Measurements from ENCODE around the gene HIBCH.
A peak's percentile ranks its signal among the peaks of the same experiment; 100 is the strongest.
"Not testable (repeated sequence)": the region's sequence is repeated elsewhere in the genome, so short reads cannot be mapped to it uniquely, and the experiment has no call there.

The HIBCH gene

GRCh38 chr2:190303647-190304046 is 16.0 kb downstream of the HIBCH start:
- DNase-seq: no peak

DNA sequence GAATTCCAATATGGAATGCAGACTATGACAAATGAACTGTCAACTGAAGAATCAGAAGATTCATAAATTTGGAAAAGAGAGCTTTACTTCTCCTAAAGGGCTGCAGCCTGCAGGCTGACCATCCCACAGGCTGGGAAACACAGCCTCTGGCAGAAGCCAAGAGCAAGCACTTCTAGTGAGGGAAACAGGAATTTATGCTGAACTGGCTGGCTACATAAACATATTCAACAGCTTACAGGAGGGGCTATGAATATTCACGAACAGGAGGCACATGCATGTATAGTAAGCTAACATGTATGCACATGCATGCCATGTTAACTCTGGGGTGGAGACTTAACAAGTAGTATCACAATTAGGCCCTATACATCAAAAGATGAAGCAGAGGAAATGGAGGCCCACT is 17.6 kb downstream of the HIBCH start:
- DNase-seq: no peak

- no peak for DNase-seq
Measured at GRCh38 chr2:190301032-190301431, 18.6 kb downstream of the HIBCH start.

- not testable (repeated sequence) for DNase-seq
Measured at GRCh38 chr2:190297880-190298279, 21.7 kb downstream of the HIBCH start.

DNA sequence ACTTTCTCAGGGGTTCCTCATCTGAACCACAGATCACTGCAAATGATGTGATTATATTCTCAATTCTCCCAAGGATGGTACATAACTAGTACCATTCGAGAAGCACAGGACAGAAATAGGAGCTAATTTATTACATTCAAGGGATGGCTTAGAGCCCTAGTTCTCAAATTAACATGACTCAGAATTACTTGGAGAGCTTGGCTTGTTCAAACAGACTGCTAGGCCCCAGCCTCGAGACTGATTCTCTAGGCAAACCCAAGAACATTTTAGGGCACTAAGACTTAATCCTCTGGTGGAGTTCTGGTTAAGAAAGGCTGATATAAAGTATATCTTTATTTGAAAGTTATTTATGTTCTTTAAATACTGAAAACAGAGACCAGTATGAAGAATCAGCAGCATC is 35.8 kb downstream of the HIBCH start:
- no peak for DNase-seq

GRCh38 chr2:190280565-190281350 is 38.9 kb downstream of the HIBCH start:
- no peak for DNase-seq

DNA sequence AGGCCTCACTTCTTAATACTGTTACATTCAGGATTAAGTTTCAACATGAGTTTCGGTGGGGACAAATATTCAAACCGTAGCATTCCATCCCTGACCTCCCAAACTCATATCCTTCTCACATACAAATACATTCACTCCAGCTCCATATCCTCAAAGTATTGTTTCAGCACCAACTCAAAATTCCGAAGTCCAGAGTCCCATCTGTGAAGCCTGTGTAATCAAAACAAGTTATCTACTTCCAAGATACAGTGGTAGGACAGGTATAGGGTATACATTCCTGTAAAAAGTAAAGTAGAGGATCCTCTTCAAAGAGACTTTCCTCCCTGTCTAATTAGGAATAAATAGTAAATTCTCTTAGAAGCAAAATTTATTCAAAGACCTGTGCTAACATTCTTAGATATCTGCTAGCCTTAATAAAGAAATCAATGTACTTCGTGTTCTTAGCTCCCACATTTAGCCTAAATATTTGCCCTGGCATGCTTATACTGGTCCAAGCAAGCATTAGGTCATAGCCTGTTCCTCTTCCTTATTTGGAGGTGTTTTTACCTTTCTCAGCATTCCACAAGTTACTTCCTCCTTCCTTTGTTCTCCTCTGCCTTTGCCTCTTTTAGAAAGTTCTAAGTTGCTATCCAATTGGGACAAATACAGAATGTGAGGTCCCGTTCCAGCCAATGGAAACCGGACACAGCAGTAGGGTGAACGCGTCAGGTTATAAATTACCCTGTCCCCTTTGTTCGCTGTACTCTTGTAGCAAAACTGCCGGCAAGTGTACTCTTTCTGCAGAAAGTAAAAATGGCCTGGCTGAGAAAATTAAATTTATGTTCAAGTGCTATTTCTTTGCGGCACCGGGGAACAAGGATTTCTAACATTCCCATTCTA is 40.1 kb downstream of the HIBCH start:
- DNase-seq: not testable (repeated sequence)

- DNase-seq: peak; percentile 48
Measured at GRCh38 chr2:190277234-190278112, 42.2 kb downstream of the HIBCH start.

DNA sequence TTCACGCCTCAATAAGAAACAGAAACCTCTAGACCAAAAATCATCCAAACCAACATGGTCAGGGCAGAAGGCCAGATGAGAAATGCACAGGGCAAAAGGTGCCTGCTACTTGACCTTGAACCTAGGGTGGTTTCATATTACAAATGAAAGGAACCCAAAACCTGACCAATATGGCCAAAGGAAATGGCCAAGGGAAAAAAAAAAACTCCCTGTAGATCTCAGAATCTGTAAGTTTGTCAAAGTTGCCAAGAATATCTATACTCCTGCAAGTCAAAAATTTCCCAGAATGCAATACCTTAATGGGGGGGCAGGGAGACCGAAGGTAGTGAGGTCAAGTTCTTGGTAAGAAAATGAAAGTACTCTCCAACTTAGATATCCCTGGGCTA is 47.2 kb downstream of the HIBCH start:
- no peak for DNase-seq

DNA sequence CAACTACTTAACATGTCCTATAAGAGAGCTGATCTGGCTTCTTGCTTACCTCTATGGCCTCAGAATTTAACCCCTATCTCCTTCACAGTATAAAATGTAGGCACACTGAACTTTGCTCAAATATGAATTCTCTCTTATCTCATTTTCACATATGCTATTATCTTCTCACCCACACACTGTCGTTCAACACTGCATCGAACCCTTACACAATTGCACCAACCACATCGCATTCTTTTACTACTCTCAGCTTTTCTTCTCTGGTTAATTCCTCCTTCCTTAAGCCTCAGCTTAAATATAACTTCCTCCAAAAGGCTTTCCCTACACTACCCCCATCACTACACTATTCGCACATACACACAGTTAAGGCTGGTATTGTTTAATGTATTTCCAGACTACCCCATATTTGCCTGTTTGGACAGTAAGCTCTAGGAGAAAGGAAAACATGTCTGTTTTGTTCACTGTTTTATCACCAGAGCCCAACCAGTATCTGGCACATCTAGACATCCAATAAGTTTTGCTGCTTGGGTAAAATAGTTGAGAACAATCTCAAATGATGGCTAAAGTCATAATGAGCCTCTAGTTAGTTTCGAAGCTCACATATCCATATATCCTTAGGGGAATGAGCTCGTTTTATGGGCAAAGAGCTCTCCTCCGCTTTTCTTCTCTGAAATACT is 47.7 kb downstream of the HIBCH start:
- DNase-seq: no peak

GRCh38 chr2:190270298-190270697 is 49.3 kb downstream of the HIBCH start:
- DNase-seq: no peak

DNA sequence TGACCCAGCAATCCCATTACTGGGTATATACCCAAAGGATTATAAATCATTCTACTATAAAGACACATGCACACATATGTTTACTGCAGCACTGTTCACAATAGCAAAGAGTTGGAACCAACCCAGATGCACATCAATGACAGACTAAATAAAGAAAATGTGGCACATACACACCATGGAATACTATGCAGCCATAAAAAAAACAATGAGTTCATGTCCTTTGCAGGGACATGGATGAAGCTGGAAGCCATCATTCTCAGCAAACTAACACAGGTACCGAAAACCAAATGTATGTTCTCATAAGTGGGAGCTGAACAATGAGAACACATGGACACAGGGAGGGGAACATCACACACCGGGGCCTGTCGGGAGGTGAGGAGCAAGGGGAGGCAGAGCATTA is 49.9 kb downstream of the HIBCH start:
- DNase-seq: not testable (repeated sequence)

GRCh38 chr2:190267302-190267701 is 52.3 kb downstream of the HIBCH start:
- DNase-seq: no peak

DNA sequence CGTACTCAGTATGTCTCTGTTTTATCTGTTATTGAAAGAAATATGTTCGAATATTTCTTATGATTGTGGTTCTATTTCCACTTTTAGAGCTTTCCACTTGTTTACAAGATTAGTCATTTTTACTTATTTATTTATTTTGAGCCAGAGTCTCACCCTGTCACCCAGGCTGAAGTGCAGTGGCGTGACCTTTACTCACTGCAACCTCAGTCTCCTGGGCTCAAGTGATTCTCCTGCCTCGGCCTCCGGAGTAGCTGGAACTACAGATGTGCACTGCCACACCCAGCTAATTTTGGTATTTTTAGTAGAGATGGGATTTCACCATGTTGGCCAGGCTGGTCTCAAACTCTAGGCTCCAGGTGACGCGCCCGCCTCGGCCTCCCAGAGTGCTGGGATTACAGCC is 53.3 kb downstream of the HIBCH start:
- DNase-seq: no peak

- no peak for DNase-seq
Measured at GRCh38 chr2:190261851-190262250, 57.8 kb downstream of the HIBCH start.

GRCh38 chr2:190256087-190256486 is 63.5 kb downstream of the HIBCH start:
- DNase-seq: no peak

GRCh38 chr2:190255676-190256075 is 64.0 kb downstream of the HIBCH start:
- DNase-seq: no peak

DNA sequence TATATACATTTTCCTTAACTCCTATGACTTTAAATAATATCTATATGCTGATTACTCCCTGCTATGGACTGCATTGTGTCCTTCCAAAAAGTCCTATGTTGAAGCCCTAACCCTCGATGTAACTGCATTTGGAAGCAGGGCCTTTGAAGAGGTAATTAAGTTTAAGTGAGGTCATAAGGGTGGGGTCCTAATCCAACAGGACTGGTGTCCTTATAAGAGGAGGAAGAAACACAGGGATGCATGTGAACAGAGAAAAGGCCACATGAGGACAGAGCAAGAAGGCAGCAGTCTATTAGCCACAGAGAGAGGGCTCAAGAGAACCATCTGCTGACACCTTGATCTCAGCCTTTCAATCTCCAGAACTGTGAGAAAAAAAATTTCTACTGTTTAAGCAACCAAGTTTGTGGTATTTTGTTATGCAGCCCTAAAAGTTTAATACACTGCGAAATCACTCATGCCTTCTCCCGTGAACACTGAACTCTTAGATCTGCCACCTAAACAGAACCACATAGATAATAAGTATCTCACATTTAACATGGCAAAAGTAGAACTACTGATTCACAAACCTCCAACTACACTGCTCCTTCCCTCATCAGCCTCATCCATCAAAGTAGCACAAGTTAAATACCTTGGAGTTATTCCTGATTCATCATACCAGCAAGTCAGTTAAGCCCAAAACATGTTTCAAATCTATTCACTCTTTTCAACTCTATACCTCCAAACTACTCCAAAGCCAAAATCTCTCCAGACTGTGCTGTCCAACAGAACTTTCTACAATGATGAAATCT is 65.4 kb downstream of the HIBCH start:
- no peak for DNase-seq

- no peak for DNase-seq
Measured at GRCh38 chr2:190250421-190250820, 69.2 kb downstream of the HIBCH start.

GRCh38 chr2:190235551-190236075 is 84.0 kb downstream of the HIBCH start:
- no peak for DNase-seq

- DNase-seq: no peak
Measured at GRCh38 chr2:190235101-190235500, 84.5 kb downstream of the HIBCH start.
